ENCODE measurements around the gene HELZ2.
"Not testable (repeated sequence)": the region's sequence is repeated elsewhere in the genome, so short reads cannot be mapped to it uniquely, and the experiment has no call there.

The HELZ2 gene, protein sequence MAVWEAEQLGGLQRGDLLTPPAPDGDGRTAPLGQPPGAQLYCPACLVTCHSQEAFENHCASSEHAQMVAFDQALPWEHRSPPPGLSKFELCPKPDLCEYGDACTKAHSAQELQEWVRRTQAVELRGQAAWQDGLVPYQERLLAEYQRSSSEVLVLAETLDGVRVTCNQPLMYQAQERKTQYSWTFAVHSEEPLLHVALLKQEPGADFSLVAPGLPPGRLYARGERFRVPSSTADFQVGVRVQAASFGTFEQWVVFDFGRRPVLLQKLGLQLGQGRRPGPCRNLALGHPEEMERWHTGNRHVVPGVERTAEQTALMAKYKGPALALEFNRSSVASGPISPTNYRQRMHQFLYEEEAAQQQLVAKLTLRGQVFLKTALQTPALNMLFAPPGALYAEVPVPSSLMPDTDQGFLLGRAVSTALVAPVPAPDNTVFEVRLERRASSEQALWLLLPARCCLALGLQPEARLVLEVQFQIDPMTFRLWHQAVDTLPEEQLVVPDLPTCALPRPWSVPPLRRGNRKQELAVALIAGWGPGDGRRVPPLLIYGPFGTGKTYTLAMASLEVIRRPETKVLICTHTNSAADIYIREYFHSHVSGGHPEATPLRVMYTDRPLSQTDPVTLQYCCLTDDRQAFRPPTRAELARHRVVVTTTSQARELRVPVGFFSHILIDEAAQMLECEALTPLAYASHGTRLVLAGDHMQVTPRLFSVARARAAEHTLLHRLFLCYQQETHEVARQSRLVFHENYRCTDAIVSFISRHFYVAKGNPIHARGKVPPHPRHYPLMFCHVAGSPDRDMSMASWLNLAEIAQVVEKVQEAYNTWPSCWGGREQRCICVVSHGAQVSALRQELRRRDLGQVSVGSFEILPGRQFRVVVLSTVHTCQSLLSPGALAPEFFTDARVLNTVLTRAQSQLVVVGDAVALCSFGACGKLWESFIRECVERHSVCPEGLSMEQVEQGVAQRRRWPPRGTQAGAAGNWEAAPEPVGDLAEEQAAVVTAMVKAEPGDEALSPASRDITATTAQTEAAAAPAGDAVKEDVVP (N-terminal part only)

DNA sequence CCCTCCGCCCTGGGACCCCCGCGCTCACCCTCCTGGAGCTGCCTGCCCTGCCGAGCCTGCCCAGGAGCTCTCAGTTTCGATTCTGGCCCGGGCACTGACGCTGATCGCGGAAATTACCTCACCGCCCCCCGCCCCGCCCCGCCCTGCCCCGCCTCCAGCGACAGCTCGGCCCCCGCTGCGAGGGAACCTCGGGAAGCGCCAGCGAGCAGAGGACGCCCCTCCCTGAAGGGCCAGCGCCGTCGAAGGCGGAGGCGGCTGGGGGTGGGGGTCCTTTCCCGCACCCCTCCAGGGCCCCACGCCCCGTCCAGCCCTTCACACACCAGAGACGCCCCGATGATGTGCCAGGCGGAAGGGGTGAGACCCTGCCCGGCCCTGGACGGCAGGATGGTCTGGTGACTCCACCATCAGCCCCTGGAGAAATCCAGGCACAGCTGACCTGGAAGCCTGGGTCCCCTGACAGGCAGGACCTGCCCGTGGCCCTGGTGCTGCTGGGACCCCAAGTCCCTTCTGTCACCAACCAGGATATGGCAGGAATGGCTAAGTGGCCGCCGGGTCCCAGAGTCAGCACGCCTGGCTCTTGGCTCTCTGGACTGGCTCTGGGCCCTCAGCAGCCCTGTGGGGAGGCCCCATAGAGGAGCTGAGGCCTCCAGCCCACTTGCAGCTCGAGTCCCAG, at the start of gene HELZ2:
TSS of gene HELZ2 (minus strand) at position 84 of the 673 bp plus-strand sequence. CDS start 1,854 bp downstream, outside the sequence.
- peak; percentile 50 for DNase-seq (ENCODE audit: low spot score)

DNA sequence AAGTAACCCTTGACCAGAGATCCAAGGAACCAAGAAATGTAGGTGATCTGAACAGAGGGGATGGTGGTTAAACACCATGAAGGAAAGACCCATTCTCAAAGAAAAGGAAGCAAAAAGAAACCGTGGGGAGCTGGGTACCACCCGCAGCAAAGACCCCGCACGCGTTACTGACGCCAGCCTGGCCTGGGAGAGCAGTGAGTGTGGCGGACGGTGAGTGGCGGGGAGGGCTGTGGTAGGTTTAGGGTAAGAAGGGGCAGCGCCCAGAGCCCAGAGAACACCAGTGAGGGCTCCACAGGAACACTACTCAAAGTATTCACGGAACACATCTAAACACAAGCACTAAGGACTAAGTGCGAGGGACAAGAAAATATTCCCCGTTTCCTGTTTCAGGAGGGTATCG, 48.7 kb upstream of the HELZ2 start:
- no peak for DNase-seq (ENCODE audit: low spot score)

DNA sequence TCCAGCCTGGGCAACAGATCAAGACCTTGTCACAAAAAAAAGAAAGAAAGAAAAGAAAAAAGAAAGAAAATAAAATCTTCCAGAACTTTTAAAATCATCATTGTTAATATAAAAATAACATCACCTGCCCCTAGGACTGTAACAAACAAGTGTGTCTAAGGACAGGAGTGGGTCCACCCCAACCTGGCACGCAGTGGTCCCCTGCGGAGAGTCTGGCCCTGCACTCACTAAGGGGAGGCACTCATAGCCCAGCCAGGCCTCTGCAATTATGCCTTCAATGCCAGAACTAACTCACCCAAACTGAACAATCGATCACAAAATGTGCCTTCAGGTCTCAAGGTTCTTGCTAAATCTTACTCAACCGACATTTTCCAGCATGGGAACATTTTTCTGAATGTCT, 48.1 kb upstream of the HELZ2 start:
- no peak for DNase-seq (ENCODE audit: low spot score)

DNA sequence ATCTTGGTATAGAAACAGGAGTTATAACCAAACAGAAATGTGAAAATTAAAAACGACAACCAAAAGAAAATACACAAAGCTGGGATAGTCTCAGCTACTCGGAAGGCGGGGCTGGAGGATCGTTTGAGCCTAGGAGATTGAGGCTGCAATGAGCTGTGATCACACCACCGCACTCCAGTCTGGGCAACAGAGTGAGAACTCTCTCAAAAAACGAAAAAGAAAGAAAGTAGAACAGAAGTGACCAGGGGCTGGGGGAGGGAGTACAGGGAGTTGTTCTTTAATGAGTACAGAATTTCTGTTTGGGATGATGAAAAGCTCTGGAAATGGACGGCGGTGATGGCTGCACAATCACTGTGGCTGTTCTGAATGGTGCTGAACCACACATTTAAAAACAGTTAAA, 47.0 kb upstream of the HELZ2 start:
- DNase-seq (ENCODE audit: low spot score), result no peak

DNA sequence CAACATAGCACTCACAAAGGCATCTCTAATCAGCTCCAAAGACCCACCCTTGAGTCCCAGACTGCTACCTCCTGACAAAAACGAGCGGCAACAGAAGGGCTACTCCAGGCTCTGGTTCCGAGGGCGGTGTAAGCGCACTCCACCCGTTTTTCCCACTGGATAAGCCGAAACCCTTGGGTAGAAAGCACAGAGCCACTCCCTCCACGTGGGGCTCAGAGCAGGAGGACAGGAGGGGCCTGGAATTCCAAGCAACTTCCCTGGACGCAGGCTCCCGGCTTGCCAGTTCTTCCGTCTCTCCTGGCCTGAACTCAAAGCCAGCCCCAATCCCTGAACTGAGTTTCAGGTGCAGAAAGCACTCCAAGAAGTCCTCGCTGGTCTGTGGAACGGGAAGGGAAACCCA, 45.5 kb upstream of the HELZ2 start:
- no peak for DNase-seq (ENCODE audit: low spot score)

DNA sequence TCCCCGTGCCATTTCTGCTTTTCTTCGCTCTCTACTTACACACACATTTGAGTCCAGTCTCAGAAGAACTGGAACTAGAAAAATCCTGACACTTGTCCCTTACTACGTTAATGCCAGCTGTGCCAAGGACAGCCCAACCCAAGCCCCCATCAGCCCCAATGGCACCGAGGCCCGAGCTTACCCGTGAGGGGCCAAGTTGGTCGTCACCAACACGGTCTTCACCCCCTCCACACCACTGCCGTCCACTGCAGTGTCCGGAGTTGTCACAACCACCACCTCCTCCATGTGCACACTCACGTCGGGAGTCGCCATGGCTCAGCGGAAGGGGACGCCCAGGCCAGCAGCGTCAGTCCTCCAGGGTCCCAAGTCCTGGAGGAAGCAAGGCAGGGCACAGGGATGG, 45.0 kb upstream of the HELZ2 start:
- no peak for DNase-seq (ENCODE audit: low spot score)

DNA sequence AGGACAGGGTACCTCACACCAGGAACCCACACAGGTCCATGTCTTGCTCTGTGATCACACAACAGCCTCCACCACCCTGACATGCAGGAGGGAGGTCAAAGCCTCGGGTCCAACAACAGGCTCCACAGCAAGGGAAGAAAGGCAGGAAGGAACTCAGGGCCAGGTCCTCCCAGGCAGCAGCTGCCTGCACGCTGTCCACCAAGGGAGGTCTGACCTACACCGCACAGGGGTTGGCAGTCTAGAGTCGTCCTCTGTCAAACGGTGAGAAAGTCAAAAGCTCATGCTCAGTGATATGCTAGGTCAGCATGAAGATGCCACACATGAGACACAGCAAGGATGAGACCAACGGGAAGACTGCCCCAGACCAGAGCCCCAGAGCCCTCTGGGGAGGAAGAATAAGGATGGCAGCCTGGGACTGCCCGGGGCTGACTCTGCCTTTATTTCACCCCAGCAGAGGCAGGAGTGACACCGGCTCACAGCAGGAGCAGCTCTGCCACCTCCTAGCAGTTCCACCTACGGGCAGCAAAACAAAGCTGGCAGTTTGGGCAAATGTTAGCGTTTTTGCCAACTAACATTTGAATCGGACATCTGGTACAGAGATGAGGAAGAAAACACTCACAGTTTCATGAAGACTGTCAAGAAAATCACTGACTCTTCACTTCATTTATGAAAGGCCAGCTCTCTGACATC, 44.4 kb upstream of the HELZ2 start:
- no peak for DNase-seq (ENCODE audit: low spot score)

DNA sequence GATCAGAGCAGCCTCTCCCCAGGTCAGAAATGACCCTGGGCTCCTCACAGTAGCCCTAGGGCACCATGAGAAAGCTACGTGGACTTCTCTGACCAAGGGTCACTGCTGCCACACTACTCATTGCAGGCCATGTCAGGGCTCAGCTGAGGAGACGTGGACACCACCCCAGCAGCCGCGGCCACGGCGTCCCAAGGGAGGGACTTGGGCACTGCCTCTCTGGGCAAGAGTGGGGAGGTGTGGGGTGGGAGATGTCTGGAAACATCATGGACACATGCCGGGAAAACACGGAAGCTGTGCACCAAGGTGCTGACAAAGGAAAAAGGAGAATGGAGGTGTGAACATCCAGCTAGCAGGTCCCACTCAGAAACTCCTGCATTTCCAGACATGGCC, 43.8 kb upstream of the HELZ2 start:
- DNase-seq (ENCODE audit: low spot score), result no peak

DNA sequence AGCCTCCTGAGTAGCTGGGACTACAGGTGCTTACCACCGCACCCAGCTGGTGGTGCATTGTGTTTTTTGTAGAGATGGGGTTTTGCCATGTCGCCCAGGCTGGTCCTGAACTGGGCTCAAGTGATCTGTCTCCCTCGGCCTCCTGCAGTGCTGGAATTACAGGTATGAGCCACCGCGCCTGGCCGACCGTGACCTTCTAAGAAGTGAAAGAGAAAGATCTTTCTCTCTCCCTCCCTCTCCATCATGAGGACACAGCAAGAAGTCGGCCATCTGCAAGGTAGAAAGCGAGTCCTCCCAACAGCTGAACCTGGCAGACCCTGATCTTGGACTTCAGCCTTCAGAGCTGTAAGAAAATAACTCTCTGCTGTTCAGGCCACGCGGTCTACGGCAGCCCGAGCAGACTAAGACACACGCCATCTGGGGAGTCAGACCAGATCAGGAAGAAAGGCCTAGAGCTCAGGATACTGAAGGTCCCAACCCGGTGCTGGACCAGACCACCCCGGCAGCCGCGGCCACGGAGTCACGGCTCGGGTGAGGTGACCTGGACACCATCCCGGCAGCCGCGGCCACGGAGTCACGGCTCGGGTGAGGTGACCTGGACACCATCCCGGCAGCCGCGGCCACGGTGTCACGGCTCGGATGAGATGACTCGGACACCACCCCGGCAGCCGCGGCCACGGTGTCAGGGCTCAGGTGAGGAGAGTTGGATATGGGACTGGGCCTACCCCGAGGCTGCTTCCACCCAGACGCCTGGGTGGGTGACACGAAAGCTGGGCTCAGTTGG, 43.2 kb upstream of the HELZ2 start:
- DNase-seq (ENCODE audit: low spot score), result no peak

DNA sequence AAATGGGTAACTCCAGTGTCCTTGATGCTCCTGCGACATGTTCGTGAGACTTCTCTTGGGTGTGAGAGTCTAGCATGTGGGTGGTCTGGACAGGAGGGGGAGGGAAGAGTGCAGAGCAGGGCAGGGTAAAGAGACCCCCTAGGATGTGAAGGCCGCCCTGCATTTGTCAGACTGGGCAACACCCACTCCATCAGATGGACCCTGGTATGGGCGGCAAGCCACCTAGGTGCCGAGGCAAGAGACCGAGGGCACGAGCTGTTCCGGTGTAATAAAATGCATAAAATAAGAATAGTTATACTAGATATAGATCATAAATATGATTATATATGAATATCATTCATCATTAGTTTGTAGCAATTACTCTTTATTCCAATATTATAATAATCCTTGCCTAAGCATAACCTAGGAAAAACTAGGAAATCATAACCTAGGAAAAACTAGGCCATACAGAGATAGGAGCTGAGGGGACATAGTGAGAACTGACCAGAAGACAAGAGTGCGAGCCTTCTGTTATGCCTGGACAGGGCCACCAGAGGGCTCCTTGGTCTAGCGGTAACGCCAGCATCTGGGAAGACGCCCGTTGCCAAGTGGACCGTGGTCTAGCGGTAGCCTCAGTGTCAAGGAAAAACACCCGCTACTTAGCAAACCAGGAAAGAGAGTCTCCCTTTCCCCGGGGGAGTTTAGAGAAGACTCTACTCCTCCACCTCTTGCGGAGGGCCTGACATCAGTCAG, 40.0 kb upstream of the HELZ2 start:
- DNase-seq (ENCODE audit: low spot score), result not testable (repeated sequence)

DNA sequence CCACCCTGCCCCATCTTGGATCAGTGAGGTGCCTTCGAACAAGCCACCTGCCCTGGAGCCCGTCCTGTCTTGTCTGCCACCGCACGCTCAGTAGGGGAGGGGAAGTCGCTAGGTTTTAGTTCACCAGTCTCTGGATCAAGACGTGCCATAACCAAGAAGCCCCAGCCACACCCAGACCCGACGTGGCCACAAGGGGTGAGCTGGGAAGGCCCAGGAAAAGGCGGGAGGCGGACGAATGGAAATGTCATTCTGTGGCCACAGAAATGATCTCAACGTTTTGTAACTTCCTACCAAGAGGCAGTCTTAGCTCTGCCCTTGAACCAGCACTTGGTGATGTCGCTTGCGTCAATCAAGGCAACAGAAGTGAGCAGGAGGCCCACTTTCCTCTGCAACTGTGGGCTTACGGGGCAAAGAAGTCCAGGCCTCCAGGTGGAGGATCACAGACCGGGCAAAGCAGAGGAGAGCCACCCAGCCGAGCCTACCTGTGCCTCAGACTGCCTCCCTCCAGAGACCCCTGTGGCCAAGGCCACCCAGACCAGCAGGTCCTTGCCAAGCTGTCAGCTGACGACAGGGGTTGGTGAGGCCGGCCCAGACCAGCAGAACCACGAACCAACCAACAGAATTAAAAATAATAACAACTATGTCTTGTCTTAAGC, 38.4 kb upstream of the HELZ2 start:
- DNase-seq (ENCODE audit: low spot score), result no peak

DNA sequence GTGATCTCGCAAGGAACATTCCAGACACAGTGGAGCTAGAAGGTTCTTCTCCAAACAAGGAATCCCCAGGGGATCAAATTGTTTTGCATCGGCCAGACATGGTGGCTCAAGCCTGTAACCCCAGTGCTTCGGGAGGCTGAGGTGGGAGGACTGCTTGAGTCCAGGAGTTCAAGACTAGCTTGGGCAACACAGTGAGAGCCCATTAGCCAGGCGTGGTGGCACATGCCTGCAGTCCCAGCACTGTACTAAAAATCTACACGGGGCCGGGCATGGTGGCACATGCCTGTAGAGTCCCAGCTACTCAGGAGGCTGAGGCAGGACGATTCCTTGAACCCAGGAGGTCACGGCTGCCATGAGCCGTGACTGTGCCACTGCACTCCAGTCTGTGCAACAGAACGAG, 37.6 kb upstream of the HELZ2 start:
- no peak for DNase-seq (ENCODE audit: low spot score)

DNA sequence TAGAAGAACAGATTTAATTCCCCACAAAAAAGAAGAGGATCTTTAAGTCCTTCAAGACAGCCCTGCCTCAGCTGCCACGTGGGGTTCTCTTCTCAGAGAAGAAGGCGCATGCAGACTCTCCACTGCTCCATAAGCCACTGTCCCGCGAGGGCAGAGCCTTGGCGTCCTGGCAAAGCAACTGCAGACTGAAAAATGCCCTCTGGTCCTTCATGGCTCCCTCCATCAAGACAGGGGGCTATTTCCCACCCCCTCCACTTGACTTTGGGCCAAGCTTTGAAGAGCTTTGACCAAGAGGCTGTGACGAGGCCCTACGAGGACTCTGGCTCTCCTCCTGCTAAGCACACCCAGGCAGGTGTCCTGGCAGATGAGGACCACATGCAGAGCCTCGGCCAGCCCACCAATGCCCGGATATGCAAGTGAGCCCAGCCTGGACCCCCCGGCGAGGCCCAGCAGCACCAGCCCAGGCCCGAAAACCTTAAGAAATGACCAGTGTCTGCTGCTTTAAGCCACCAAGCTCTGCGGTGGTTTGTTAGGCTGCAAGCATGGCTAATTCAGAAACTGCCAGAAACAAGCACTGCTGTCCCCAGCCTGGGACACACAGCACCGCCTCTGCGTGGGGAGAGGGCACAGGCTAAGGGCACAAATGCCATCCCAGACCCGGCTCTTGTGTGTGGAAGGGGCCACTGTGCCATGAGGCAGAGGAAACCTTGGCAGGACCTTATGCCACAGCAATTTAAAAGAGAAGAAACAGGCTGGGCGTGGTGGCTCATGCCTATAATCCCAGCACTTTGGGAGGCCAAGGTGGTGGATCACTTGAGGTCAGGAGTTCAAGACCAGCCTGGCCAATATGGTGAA, 36.8 kb upstream of the HELZ2 start:
- no peak for DNase-seq (ENCODE audit: low spot score)

DNA sequence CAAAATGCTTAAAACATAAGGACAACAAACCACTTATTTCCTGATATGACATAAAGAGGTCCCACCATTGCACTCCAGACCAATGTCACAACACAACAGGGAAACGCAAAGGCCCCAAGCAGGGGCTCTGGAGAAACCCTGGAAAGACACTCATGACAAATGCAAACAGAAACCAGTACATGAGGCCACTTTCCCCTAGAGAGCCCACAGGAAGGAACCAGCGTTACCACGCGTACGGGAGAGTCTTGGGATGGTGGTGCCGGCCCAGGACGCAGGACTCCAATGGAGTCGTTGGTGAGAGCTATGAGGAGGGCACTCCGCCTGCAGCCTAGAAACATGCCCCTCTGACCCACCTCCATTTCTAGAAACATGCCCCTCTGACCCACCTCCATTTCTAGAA, 32.6 kb upstream of the HELZ2 start:
- no peak for DNase-seq (ENCODE audit: low spot score)

DNA sequence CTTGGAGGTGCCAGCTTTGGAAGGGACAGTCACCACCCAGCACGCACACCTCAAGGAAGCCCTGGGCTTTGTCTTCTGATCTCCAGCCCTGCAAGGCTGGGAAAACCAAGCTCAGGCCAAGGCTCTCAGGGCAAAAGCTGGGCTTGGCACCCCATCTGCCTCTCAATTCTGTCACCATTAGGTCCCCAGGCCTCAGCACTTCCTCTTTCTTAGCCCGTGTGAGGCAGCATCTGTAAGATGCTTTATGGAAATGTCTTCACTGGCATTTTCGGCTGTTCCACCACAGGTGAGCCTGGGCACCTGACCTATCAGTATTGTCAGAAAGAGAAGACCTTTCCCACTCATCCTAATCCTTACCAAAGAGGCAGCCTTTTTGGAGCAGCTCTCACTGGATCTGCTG, 28.3 kb upstream of the HELZ2 start:
- no peak for DNase-seq (ENCODE audit: low spot score)

DNA sequence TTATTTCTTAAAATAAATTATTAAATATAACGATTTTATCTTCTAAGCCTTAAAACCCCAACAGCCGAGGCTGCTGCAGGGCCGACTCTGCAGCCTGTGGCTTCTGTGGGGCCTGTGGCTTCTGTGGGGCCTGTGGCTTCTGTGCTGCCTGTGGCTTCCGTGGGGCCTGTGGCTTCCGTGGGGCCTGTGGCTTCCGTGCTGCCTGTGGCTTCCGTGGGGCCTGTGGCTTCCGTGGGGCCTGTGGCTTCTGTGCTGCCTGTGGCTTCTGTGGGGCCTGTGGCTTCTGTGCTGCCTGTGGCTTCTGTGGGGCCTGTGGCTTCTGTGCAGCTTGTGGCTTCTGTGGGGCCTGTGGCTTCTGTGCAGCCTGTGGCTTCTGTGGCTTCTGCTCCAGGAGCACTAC, 27.6 kb upstream of the HELZ2 start:
- DNase-seq (ENCODE audit: low spot score), result peak; percentile 6

DNA sequence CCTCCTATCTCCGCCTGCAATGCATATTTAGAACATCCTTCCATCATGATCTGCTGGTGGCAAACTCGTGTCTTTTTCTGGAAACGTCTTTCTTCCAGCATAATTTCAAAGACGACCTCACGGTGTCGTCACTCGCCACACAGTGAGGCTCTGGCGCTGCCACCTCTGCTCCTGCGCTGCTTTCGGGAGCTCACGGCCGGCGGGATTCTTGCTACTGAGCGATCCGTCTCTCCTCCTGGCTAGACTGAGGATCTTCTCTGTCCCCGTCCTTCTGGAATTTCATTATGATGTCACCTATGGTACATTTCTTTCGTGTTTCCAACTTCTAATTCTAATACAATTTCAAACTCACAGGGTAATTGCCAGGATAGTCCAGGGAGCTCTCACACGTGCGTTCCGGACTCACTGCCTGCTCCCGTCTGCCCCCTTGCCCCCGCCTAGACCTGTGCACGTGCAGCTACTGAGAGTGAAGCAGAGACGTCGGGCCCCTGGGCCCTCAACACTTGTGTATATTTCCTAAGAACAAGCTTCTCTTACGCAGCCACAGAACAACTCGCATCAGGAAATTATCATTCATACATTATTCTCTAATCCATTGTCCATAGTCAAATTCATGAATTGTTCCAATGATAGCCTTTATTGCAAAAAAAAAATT, 25.5 kb upstream of the HELZ2 start:
- no peak for DNase-seq (ENCODE audit: low spot score)
